EL (cell line): ENCODE data around the gene ABCB8.
A peak's percentile ranks its signal among the peaks of the same experiment; 100 is the strongest.

Source experiments
- DNase-seq: peaks from one replicate; pipeline ENCODE4 v3.0.0-alpha.2; 2016

The ABCB8 gene

DNA sequence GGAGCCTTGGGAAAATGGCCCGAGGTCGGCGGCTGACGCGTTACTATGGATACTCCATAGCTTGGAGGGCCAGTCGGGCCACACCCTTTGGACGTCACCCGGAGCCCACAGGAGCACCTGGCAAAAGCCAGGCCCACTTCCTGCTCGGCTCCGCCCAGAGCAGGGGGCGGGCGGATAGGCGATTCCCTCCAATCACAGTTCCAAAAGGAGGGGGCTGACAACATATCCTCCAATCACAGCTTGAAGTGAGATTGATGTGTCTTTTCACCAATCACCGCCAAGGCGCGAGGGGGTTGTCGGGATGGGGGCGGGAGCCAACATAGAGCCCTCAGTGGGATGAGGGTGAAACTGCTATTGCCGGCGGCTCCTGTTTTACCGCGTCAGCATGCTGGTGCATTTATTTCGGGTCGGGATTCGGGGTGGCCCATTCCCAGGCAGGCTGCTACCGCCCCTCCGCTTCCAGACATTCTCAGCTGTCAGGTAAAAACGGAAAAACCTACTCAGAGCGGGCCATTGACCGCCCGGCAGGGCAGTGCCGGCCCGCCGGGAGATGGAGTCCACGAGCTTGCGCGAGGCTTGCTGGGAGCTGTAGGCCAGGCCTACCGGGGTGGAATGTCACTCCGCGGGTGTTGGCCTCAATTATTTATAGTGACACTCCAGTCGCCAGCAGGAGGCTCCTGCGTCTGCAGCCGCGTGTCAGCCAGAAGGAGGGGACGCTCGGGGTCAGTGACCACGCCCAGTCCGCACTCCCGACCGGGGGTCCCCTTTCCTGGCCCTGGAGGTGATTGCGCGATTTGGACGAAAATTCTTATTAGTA lies at the start of gene ABCB8:
ABCB8 (plus strand) TSS at position 320 of the 817 bp plus-strand sequence; CDS start at position 386, 66 bp downstream.
- DNase-seq = peak; percentile 98

DNA sequence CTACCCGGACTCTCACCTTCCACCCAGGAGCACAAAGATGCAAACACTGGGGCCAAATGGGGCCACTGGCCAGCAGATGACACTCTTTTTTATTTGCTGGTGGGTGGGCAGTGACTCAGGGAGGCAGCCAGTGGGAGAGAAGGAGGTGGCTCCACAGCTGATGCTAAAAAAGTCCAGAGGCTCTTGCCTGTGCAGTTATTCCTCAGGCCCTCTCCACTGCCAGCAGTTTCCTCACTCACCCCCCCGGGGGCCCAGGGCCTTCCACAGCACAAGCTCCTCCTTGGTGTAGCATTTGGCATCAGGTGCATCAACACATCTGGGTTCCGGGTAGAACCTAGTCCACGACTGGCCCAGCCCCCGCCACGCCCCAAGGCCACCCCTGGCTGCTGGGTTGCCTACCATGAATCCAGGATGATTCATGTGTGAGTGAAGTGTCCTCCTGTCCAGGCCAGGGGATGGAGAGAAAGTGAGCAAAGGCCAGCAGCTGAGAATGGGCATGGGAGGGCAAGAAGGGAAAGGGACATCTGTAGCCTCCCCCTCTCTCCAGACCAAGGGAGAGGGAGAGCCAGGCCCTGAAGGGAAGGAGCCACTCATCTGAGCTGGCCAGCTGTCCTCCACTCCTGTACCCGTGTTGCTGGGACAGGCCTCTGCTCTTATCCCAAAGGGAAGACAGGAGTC lies 48.4 kb upstream of the ABCB8 start:
- DNase-seq = no peak

DNA sequence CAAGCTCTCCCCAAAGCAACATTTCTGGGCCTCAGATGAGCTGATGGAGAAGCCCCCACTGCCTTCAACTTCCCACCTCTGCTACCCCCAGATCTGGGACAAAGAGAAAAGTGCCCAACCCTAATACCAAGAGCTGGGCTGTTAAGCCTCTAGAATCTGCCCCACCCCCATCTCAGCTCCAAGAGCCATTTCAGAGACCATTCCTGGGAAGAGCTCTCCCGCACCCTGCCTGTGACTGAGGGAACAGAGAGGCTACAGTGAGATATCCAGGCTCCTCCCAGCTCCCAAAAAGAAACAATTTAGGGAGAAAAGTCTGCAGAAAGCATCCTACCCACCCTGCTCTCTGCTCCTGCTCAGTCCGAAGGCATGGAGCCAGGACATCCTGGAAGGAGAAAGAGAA lies 47.6 kb upstream of the ABCB8 start:
- no peak for DNase-seq

DNA sequence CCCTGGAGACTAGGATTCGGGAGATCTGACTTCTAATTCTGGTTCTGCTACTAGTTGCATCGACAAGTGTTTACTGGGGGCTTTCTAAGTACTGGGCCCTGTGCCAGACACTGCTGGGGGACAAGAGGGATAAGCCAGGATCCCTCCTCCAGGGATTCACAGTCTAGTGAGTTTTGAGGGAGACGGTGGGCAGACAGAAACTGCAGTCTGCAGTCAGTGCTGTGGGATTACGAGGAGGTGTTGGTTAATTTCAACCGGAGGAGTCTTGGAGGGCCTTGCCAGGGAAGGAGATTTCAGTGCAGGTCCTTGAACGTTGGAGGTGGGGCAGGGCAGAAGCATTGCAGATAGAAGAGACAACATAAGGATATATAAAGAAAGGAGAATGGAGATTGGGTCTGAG lies 46.6 kb upstream of the ABCB8 start:
- no peak for DNase-seq

DNA sequence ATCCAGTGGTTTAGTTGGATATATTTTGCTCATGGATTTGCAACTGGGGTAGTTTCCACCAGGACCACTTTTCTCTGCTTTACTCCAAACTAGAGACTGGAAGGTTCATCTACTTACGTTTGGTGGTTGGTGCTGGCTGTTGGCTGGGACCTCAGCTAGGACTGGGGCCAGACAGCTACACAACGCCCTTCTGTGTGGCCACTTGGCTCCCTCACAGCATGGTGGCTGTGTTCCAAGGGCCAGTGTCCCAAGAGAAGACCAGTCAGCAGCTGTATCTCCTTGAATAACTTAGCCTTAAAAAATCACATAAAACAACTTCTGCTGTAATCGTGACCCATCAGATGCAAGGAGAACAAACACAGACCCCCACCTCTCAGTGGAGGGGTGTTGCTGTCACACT lies 45.9 kb upstream of the ABCB8 start:
- no peak for DNase-seq

DNA sequence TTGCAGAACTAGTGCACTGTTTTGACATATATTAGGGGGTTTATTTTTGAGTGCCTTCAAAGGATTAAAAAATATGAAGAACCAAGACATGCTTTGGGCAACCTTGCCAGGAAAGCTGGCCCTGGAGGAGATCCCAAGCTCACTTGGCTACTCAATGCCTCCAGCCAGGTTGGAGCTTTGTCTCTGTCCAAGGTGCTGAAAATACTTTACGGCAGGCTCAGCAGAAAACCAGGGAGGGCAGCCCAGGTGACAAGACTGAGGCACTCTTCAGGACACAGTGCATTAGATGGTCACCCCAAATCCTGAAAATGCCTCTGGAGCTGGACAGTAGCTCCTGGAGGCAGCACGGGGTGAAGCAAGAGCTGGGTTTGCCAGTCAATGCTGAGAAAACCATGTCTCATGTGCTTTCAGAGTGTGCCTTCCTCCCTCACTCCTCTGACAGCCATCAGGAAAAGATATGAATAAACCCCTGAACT lies 44.3 kb upstream of the ABCB8 start:
- DNase-seq = no peak

DNA sequence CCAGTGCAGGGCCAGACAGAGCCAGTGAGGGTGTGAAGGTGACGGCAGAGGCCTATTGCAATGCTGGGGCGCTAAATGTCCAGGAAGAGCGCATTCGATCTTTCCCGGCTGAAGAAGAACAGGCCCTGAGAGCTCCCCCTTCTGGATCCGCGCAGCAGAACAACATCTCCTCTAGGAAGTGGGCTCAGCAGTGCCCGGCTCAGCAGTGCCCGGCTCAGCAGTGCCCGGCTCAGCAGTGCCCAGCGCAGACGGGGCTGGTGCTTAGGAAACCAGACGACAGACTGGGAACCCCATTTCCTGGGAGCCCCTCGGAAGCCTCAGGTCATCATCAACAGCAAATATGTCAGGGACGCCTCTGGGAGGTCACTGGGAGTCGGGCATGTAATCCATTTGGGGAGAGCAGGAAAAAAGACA lies 42.1 kb upstream of the ABCB8 start:
- DNase-seq = peak; percentile 55

DNA sequence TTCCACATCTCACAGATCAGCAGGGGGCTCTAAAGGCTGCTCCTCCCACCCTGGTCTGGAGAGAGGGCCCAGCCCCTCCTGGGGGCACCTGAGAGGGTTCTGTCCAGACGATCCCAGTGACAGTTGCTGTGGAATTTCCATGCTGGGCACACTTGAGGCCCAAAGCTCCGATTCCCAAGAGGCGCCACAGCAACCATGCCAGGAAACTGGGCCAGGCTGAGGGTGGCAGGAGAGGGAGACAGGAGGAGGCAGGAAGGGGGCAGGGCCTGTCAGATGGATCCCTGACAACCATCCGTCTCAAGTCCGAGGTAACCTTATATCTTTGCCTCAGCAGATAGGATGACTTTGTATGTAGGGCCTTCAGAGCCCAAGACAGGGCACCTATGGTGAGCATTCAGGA lies 41.7 kb upstream of the ABCB8 start:
- no peak for DNase-seq

DNA sequence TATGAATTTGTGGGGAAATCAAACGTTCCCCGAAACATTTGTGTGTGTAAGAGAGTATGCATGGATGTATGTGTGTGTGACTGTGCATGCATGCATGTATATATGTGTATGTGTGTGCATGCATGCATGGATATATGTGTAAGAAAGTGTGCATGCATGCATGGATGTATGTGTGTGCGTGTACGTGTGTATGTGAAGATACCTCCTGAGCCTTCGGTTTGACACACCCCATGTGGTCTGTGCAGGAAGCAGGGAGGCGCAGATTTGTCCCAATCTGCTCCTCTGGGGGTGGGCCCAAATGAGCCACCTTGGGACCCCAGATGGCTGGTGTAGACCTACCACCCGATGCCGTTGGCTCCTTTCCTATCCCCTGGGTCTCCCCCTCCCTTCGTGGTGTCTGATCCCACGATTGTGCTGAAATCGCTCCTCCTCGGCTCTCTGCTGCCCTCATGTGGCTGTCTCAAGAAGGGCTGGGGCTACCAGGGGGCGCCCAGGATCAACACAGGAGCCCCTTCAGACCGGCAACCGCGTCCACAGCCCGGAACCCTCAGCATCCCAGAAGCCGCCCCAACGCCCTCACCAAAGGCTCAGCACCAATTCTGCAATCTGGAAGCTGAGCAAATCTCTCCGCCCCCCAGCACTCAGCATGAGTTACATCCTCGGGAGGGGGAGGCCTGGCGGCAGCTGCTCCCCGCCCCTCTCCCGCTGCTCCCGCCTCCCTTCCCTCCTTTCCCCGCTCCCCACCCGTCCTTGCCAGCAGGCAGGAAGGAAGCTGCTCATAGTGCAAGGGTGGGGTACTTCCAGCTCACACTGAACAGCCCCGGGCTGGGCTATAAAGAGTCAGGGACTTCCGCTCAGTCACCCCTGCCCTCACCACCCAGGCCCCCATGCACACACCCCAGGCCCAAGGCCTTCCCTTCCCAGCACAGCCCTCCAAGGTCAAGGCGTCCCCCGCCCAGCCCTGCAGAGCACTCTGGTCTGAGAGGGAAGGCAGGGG lies 39.7 kb upstream of the ABCB8 start:
- DNase-seq = peak; percentile 39

DNA sequence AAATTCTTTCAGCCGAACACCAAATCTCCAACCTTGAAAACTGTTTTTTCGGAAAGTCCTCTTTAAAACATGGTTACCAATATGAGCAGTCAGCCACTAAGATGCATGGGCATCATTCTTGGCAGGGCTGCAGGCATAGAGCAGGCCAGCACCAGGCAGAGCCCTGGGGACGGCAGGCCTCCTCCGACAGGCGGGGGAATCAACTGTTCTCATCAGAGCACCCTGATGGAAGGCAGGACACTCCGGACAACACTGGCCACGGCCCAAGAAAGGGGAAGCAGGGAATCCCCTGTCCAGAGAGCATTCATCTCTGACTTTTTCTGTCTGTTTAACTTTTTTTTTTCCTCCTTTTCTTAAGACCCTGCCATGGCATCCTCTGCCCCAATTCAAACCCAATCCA lies 38.8 kb upstream of the ABCB8 start:
- no peak for DNase-seq

DNA sequence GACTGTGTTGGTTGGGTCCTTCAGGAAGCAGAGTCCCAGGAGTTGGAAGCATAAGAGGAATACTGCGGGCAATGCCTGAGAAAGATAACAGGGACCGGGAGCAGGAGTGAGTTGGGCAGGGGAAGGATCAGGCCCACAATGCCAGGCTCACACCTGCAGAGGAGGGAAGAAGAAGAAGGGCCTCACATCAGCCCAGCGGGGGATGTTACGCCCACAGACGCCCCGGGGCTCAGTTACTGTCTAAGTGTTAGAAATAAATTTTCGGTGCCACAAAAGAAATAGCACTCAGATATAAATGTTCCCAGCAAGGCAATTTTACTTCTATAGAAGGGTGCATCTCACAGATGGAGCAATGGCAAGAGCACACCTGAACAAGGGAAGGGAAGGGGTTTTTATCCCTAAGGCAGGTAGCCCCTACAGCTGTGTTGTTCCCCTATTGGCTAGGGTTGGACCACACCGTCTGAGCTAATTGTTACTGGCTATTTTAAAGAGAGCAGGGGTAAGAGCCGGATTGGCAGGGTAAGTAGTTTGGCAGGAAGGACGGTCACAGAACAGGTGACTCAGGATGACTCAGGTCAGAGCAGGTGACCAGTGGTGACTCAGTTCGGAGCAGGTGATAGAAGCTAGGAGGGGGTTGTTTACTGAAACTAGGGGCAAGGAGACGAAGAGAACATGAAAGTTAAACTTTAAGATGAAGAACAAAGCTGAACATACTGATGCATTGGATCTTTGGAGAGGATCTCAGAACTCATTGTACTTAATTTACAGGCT lies 37.6 kb upstream of the ABCB8 start, which contains the start of gene NOS3:
NOS3 (plus strand) TSS at position 602 of the 771 bp plus-strand sequence. CDS start 2,787 bp downstream, outside the sequence.
- no peak for DNase-seq

DNA sequence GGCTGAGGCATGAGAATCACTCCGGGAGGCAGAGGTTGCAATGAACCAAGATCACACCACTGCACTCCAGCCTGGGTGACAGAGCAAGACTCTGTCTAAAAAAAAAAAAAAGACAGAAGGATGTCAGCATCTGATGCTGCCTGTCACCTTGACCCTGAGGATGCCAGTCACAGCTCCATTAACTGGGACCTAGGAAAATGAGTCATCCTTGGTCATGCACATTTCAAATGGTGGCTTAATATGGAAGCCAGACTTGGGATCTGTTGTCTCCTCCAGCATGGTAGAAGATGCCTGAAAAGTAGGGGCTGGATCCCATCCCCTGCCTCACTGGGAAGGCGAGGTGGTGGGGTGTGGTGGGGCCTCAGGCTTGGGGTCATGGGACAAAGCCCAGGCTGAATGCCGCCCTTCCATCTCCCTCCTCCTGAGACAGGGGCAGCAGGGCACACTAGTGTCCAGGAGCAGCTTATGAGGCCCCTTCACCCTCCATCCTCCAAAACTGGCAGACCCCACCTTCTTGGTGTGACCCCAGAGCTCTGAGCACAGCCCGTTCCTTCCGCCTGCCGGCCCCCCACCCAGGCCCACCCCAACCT lies 36.1 kb upstream of the ABCB8 start:
- DNase-seq = no peak

DNA sequence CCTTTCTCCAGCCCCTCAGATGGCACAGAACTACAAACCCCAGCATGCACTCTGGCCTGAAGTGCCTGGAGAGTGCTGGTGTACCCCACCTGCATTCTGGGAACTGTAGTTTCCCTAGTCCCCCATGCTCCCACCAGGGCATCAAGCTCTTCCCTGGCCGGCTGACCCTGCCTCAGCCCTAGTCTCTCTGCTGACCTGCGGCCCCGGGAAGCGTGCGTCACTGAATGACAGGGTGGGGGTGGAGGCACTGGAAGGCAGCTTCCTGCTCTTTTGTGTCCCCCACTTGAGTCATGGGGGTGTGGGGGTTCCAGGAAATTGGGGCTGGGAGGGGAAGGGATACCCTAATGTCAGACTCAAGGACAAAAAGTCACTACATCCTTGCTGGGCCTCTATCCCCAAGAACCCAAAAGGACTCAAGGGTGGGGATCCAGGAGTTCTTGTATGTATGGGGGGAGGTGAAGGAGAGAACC lies 35.4 kb upstream of the ABCB8 start:
- peak; percentile 29 for DNase-seq

DNA sequence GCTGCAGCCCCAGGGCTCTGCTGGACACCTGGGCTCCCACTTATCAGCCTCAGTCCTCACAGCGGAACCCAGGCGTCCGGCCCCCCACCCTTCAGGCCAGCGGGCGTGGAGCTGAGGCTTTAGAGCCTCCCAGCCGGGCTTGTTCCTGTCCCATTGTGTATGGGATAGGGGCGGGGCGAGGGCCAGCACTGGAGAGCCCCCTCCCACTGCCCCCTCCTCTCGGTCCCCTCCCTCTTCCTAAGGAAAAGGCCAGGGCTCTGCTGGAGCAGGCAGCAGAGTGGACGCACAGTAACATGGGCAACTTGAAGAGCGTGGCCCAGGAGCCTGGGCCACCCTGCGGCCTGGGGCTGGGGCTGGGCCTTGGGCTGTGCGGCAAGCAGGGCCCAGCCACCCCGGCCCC lies 34.7 kb upstream of the ABCB8 start:
- no peak for DNase-seq

DNA sequence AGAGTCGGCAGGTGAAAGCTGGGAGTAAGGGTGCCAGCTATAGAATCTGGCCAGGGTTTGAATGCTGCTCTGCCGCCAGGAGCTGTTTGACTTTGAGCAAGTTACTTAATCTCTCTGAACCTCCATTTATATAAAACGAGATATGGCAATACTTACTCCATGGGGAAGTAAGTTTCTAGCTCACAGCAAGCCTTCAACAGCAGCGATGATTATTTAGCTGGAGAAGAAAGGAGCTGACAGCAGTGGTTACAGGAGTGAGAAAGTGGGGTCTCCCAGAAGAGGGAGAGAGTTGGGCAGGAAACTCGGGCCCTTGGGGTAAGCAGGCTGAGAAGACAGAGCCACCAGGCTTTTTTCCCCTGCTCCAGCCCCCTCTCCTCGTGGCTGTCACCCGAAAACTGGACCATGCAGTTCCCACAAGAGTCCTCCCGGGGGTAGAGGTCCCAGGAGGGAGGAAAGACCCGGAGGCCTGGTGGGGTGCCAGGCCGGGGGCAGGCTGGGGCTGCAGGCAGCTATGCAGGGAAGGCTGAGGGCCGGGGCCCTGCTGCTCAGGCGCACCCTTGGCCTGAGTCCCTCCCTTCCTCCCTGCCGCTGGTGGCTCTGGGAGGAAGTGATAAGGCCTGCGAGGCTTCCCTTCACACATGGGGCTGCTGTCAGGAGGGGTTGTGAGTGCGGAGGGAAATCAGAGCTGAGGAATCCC lies 34.0 kb upstream of the ABCB8 start:
- DNase-seq = no peak

DNA sequence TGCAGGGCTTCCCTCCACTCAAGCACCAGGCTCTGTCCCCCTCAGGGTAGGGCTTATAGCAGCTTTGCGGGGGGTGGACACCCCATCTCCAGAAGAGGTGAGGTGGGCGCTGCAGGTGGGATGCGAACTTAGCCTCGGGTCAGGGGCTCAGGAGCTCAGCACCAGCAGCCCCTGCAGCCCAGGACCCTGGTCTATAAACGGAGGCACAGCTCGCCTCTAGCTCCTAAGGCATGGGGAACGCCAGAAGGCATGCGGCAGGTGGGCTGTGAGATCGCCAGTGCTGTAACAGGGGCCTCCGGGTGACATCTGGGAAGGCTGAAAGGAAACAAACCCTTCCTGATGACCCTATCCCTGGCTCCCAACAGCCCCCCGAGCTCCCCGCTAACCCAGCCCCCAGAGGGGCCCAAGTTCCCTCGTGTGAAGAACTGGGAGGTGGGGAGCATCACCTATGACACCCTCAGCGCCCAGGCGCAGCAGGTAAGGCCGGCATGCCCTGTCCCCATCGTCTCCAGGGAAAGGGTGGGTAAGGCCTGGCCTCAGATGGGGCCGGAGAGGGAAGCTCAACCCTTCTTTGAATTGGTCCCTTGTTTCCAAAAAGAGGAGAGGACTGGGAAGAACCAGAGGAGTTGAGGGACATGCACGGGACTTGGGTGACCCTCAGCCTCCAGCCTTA lies 33.3 kb upstream of the ABCB8 start:
- DNase-seq = no peak

DNA sequence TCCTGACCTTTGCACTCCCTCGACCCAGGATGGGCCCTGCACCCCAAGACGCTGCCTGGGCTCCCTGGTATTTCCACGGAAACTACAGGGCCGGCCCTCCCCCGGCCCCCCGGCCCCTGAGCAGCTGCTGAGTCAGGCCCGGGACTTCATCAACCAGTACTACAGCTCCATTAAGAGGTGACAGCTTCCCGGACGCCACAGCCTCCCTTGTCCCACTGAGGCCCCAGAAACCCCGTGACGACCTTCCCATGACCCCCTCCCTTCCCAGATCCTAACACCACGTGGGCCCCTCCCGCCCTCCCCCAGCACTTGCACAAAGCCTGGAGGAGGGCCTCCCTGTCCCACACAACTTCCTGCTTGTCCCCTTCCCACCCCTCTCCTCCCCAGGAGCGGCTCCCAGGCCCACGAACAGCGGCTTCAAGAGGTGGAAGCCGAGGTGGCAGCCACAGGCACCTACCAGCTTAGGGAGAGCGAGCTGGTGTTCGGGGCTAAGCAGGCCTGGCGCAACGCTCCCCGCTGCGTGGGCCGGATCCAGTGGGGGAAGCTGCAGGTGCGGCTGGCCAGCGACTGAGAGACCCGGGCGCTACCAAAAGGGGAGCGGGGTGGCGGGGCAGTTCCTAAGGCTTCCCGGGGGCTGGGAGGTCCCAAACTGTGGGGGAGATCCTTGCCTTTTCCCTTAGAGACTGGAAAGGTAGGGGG lies 31.7 kb upstream of the ABCB8 start:
- DNase-seq = no peak

DNA sequence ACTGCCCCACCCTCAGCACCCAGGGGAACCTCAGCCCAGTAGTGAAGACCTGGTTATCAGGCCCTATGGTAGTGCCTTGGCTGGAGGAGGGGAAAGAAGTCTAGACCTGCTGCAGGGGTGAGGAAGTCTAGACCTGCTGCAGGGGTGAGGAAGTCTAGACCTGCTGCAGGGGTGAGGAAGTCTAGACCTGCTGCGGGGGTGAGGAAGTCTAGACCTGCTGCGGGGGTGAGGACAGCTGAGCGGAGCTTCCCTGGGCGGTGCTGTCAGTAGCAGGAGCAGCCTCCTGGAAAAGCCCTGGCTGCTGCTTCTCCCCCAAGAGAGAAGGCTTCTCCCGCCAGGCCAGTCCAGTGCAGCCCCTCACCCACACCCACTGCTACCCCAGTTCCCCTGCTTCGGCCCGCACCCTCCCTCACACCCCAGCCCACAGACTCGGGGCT lies 31.2 kb upstream of the ABCB8 start:
- no peak for DNase-seq

DNA sequence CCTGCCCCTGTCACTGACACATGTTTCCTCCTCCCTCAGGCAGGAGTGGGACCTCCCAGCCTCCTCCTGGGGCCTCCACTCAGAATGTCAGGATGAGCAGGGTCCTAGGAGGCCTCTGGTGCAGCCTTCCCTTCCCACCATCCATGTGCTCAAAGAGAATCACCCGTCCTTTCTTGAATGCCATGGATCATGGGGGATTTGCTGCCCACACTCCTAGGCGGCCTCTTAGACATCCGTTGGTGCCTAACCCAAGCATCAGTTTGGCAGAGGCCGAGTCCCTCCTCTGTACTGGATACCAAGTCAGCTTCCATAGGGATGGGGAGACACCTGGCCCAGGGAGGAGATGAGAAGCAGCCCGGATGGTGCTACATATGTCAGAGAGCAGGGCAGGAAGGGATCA lies 30.4 kb upstream of the ABCB8 start:
- DNase-seq = no peak

DNA sequence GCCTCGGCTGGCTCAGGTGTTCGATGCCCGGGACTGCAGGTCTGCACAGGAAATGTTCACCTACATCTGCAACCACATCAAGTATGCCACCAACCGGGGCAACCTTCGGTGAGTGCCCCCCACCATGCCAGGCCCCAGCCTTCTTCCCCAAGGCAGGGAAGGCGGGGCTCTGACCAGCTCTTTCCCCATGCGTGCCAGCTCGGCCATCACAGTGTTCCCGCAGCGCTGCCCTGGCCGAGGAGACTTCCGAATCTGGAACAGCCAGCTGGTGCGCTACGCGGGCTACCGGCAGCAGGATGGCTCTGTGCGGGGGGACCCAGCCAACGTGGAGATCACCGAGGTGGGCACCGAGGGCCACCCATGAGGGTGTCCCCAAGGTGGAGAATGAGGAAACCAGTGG lies 29.9 kb upstream of the ABCB8 start:
- no peak for DNase-seq
